AG09319 (cell line): Measurements from ENCODE around the gene MCRIP2.
"Not testable (repeated sequence)": the region's sequence is repeated elsewhere in the genome, so short reads cannot be mapped to it uniquely, and the experiment has no call there.

Source experiments
- DNase-seq: peaks from one replicate; pipeline ENCODE4 v3.0.0-alpha.2; 2010; ENCODE audit warnings: low read depth; ENCODE audit errors: extremely low read depth
- CTCF ChIP-seq: IDR thresholded peaks from 2 replicates; pipeline ENCODE4 v1.5.1; 2011; ENCODE audit warnings: low read depth, mild to moderate bottlenecking, inconsistent platforms, low read length, moderate library complexity

The MCRIP2 gene

GRCh38 chr16:689175-689897 is 47.7 kb downstream of the MCRIP2 start:
- TF ChIP-seq CTCF, result no peak
- no peak for DNase-seq

GRCh38 chr16:691242-691641 is 49.6 kb downstream of the MCRIP2 start:
- DNase-seq, result not testable (repeated sequence)

GRCh38 chr16:692356-693108 is 50.9 kb downstream of the MCRIP2 start:
- no peak for DNase-seq

GRCh38 chr16:693364-693763 is 51.7 kb downstream of the MCRIP2 start:
- no peak for DNase-seq

More at GRCh38 chr16:692356-693108, 50.9 kb downstream of the MCRIP2 start:
- no peak for TF ChIP-seq CTCF

GRCh38 chr16:693766-694165 is 52.1 kb downstream of the MCRIP2 start:
- DNase-seq, result no peak
- TF ChIP-seq CTCF, result no peak

More at GRCh38 chr16:693364-693763, 51.7 kb downstream of the MCRIP2 start:
- TF ChIP-seq CTCF, result no peak

- DNase-seq, result no peak
- no peak for TF ChIP-seq CTCF
Observed at GRCh38 chr16:694187-694862, 52.7 kb downstream of the MCRIP2 start.

- DNase-seq, result no peak
- TF ChIP-seq CTCF, result no peak
Observed at GRCh38 chr16:694863-695354, 53.3 kb downstream of the MCRIP2 start.
